Endothelial cell (in vitro differentiated cells): ENCODE measurements around the gene PACS1. TPM values are rescaled to one million over a fixed set of nuclear protein-coding genes. Genes with fewer than 3 reads are reported as not detected.

ENCODE experiments used
- DNase-seq: peaks from one replicate; pipeline ENCODE4 v3.0.0; 2021; ENCODE audit warnings: low spot score
- H3K27ac Mint-ChIP-seq: one replicate; pipeline ENCODE4 v1.8.0; 2021; ENCODE audit warnings: mixed read lengths, inconsistent platforms; ENCODE audit not compliant: unreplicated experiment
- H3K27me3 Mint-ChIP-seq: one replicate; pipeline ENCODE4 v1.8.0; 2021; ENCODE audit warnings: mild to moderate bottlenecking, moderate library complexity, mixed read lengths, inconsistent platforms; ENCODE audit not compliant: unreplicated experiment
- H3K36me3 Mint-ChIP-seq: one replicate; pipeline ENCODE4 v1.8.0; 2021; ENCODE audit warnings: mild to moderate bottlenecking, low read depth, mixed read lengths, inconsistent platforms; ENCODE audit not compliant: unreplicated experiment
- H3K4me1 Mint-ChIP-seq: one replicate; pipeline ENCODE4 v1.8.0; 2021; ENCODE audit warnings: mild to moderate bottlenecking, mixed read lengths, inconsistent platforms; ENCODE audit not compliant: unreplicated experiment
- H3K4me3 Mint-ChIP-seq: one replicate; pipeline ENCODE4 v1.8.0; 2021; ENCODE audit warnings: mild to moderate bottlenecking, mixed read lengths, inconsistent platforms; ENCODE audit not compliant: unreplicated experiment
- H3K9me3 Mint-ChIP-seq: one replicate; pipeline ENCODE4 v1.8.0; 2021; ENCODE audit warnings: mixed read lengths, inconsistent platforms; ENCODE audit not compliant: unreplicated experiment
- total RNA-seq: library from RNA; stranded (reverse); fragmentation: NEBNext Ultra II Directional; extraction: Animal tissue kit (Norgen Biotek cat#: 25700); gene quantifications from one replicate; pipeline ENCODE4 v1.2.1, GENCODE V29; 2021; ENCODE audit not compliant: unreplicated experiment
- TF ChIP-seq, protein P1 (sequence below): fragments of 200-600 bp; sonication (generic); IDR thresholded peaks from one replicate; pipeline ENCODE4 v1.5.0; 2021; ENCODE audit warnings: antibody characterized with exemption; ENCODE audit not compliant: unreplicated experiment

PACS1 gene
- total RNA-seq, 1 donor from 2014 or later, result 114 TPM

DNA sequence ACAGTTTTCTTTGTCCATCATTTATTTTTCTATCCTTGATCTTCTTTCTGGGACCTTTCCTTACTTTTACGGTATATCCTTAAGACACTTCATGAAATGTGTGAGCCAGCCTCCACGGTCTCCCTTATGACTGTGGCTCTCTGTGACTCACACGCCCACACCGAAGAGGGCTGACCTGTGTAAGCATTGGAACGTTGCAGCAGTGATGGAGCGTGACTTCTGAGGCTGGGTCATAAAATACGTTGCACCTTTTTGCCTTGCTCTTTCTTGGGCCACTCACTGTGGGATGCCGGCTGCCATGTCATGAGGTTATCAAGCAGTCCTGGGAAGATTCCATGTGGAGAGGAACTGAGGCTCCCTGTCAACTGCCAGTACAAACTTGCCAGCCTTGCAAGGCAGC lies 102.1 kb downstream of the PACS1 start:
- H3K27me3 Mint-ChIP-seq, result peaks cover 3% of the 10 kb centered on the region
- TF ChIP-seq, protein P1, sequence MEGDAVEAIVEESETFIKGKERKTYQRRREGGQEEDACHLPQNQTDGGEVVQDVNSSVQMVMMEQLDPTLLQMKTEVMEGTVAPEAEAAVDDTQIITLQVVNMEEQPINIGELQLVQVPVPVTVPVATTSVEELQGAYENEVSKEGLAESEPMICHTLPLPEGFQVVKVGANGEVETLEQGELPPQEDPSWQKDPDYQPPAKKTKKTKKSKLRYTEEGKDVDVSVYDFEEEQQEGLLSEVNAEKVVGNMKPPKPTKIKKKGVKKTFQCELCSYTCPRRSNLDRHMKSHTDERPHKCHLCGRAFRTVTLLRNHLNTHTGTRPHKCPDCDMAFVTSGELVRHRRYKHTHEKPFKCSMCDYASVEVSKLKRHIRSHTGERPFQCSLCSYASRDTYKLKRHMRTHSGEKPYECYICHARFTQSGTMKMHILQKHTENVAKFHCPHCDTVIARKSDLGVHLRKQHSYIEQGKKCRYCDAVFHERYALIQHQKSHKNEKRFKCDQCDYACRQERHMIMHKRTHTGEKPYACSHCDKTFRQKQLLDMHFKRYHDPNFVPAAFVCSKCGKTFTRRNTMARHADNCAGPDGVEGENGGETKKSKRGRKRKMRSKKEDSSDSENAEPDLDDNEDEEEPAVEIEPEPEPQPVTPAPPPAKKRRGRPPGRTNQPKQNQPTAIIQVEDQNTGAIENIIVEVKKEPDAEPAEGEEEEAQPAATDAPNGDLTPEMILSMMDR, result no peak
- H3K9me3 Mint-ChIP-seq, result no peaks in the 10 kb centered on the region
- no peak overlapping the region for H3K27ac Mint-ChIP-seq
- DNase-seq, result no peak
- no peaks in the 10 kb centered on the region for H3K4me1 Mint-ChIP-seq
- H3K36me3 Mint-ChIP-seq, result no peaks in the 10 kb centered on the region
- H3K4me3 Mint-ChIP-seq, result no peak overlapping the region

DNA sequence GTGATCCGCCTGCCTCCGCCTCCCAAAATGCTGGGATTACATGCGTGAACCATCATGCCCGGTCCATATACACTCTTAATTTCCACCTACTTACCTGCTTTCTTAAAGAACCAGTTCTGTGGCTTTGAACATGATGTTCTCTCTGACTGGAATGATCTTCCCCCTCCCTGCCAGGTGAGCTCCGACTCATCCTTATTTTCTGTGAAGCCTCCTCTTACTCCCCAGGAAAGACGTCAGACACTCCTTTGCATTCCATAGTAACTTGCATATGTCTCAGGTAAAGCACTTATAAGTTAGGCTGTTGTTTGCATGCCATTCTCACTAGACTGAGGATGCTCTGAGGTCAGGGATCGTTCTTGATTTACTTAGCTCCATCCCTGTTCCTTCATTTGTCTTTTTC lies 106.6 kb downstream of the PACS1 start:
- peaks cover 4% of the 10 kb centered on the region for H3K27me3 Mint-ChIP-seq
- TF ChIP-seq, protein P1, result no peak
- no peaks in the 10 kb centered on the region for H3K9me3 Mint-ChIP-seq
- no peak for DNase-seq
- H3K27ac Mint-ChIP-seq, result no peak overlapping the region
- no peak overlapping the region for H3K4me3 Mint-ChIP-seq
- no peaks in the 10 kb centered on the region for H3K4me1 Mint-ChIP-seq
- no peaks in the 10 kb centered on the region for H3K36me3 Mint-ChIP-seq

DNA sequence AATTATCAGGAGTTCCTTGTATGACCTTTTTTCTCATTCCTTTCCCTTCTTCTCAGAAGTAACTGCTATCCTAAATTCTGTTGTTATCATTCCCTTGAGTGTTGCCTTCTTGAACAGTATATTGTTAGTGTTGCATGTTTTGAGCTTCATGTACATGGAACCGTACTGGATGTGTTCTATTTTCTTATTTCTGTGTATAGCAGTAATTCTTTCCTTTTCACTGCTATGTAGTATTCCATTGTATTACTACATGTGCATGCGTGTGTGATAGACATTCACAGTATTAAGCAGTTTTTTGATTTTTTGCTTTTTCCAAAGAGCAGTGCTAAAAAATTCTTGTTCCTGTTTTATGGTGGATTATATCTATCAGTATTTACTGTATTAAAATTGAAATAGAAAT lies 108.1 kb downstream of the PACS1 start:
- Mint-ChIP-seq H3K9me3 (no peaks in the 10 kb centered on the region), H3K36me3 (no peaks in the 10 kb centered on the region), H3K27ac (no peak overlapping the region), H3K4me3 (no peak overlapping the region), H3K27me3 (peaks cover 4% of the 10 kb centered on the region), H3K4me1 (no peaks in the 10 kb centered on the region)
- no peak for DNase-seq
- TF ChIP-seq, protein P1, result no peak

DNA sequence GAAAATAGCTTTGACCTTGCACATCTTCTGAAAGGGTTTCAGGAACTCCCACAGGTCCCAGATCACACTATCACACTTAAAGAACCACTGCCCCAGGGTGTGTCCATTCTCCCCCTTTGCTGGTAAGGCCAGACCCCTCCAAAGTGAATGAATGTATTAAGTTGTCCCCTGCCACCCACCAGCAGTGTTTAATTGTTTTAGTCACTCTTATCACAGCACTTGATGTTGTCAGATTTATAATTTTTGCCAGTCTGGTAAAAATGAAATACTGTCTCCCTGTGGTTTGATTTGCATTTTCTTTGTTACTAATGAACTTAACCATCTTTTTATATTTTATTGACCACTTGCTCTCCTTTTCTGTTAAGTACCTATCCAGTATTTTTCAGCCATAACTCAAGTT lies 108.8 kb downstream of the PACS1 start:
- Mint-ChIP-seq H3K9me3 (no peaks in the 10 kb centered on the region), H3K27me3 (peaks cover 4% of the 10 kb centered on the region), H3K4me1 (no peaks in the 10 kb centered on the region), H3K27ac (no peak overlapping the region), H3K4me3 (no peak overlapping the region), H3K36me3 (no peaks in the 10 kb centered on the region)
- no peak for DNase-seq
- TF ChIP-seq, protein P1, result no peak

DNA sequence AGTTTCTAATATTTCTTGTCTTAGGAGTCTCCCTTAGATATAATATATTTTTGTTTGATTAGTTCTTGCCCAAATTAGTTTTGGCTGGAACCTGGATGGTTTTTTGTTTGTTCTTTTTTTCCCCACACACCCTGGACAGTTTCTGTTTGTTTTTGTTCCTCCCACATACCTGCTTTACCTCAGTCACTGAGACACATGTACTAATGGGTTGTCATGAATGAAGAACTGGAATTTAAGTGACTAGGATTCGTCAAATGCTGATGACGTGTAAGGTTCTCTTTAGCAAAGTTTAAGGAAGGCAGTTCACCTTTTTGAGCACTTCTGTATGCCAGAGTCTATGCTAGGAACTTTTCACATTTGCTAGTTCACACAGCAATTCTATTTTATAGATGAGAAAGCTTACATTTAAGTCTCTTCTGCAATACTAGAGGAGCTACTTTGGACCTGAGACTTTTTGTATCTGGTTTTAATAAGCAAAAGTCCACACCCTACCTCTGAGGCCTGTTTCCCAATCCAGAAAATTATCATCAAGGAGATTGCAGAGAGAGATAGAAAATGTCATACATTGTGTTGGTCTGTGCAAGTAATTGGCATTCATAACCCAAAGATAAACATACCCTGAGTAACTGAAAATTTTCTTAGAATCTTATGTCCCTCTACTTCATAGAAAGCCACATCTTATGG lies 111.7 kb downstream of the PACS1 start:
- Mint-ChIP-seq H3K36me3 (no peaks in the 10 kb centered on the region), H3K27me3 (peaks cover 3% of the 10 kb centered on the region), H3K4me1 (no peaks in the 10 kb centered on the region), H3K9me3 (no peaks in the 10 kb centered on the region), H3K27ac (no peak overlapping the region), H3K4me3 (no peak overlapping the region)
- no peak for DNase-seq
- TF ChIP-seq, protein P1, result no peak
